HCT116 (cell line): ENCODE measurements around the gene ANKRD26. TPM values are rescaled to one million over a fixed set of nuclear protein-coding genes. Genes with fewer than 3 reads are reported as not detected.

Experiments
- ATAC-seq: fragments of 200-7000 bp; cut with Tn5 transposase; 2 replicates; pipeline ENCODE4 v1.9.1; 2020; ENCODE audit warnings: mild to moderate bottlenecking, moderate library complexity
- BruUV-seq: library from RNA; stranded (reverse); fragments of 400-500 nt; replicated peaks from 2 replicates; lab custom pipeline; 2021; lab: Mats Ljungman, UMichigan
- CTCF ChIA-PET: fragments of 300-600 bp; sonication (Branson Sonifier 250); formaldehyde crosslinking; loops from one replicate; lab custom pipeline; 2021; ENCODE audit warnings: antibody characterized with exemption; lab: Charles Lee
- POLR2A ChIA-PET: fragments of 300-600, 350-600 bp; sonication (Branson Sonifier 250); formaldehyde crosslinking; loops from one replicate; lab custom pipeline; 2021; ENCODE audit warnings: antibody characterized with exemption; lab: Charles Lee
- RAD21 ChIA-PET, 2 experiments: fragments of 300-600 bp; sonication (Branson Sonifier 250); formaldehyde crosslinking; loops; one replicate each; lab custom pipeline; 2023; ENCODE audit warnings: low total read pairs in 2 of 2; ENCODE audit not compliant: uncharacterized antibody in 2 of 2, unreplicated experiment in 2 of 2, low non-redundant PET in 1 of 2; lab: Charles Lee
- DNase-seq: peaks from one replicate; pipeline ENCODE4 v3.0.0-alpha.2; 2010; ENCODE audit warnings: low read depth, low spot score
- H2AFZ ChIP-seq: fragments of 200-600 bp; shearing (Covaris generic), sonication (generic); 2 replicates; pipeline ENCODE4 v1.6.1; 2017; ENCODE audit warnings: low read depth, mixed run types, mixed read lengths, antibody characterized with exemption, low read length; ENCODE audit not compliant: poor library complexity, severe bottlenecking
- H3K27ac ChIP-seq: 2 replicates; pipeline ENCODE4 v1.5.1; 2012; ENCODE audit warnings: low read depth, low read length
- H3K27me3 ChIP-seq: fragments of 200-600 bp; sonication (generic); 2 replicates; pipeline ENCODE4 v1.6.1; 2016; ENCODE audit warnings: mixed run types, low read length, mixed read lengths; ENCODE audit not compliant: insufficient read depth
- H3K36me3 ChIP-seq, 2 experiments: fragments of 200-500 bp in 1 of 2; fragments of 200-600 bp in 1 of 2; sonication (Bioruptor generic) in 1 of 2; sonication (generic) in 1 of 2; 2 replicates each; pipeline versions ENCODE4 v1.5.1 to v1.6.1; 2014 to 2016; ENCODE audit warnings: low read length in 2 of 2, inconsistent platforms in 1 of 2, mixed read lengths in 1 of 2, mixed run types in 1 of 2; ENCODE audit not compliant: insufficient read depth in 2 of 2, control insufficient read depth in 1 of 2
- H3K4me1 ChIP-seq, 2 experiments: fragments of 200-600 bp in 1 of 2; sonication (generic) in 1 of 2; 2 replicates each; pipeline versions ENCODE4 v1.5.1 to v1.6.1; 2012 to 2017; ENCODE audit warnings: low read length in 2 of 2, inconsistent platforms in 1 of 2, mild to moderate bottlenecking in 1 of 2, mixed read lengths in 1 of 2, mixed run types in 1 of 2, moderate library complexity in 1 of 2; ENCODE audit not compliant: insufficient read depth in 2 of 2, control insufficient read depth in 1 of 2
- H3K4me2 ChIP-seq: fragments of 200-600 bp; sonication (generic); 2 replicates; pipeline ENCODE4 v1.6.1; 2017; ENCODE audit warnings: mixed run types, low read length, mixed read lengths
- H3K4me3 ChIP-seq, 2 experiments: fragments of 200-600 bp in 1 of 2; sonication (generic) in 1 of 2; replicated peaks in 1 of 2; 2 replicates each; pipeline ENCODE4 v1.5.1; 2011 to 2016; ENCODE audit warnings: low read length in 2 of 2, control low read depth in 1 of 2, low read depth in 1 of 2, mild to moderate bottlenecking in 1 of 2, mixed read lengths in 1 of 2, mixed run types in 1 of 2
- H3K79me2 ChIP-seq: fragments of 200-600 bp; sonication (generic); 2 replicates; pipeline ENCODE4 v1.6.1; 2017; ENCODE audit warnings: mild to moderate bottlenecking, mixed run types, low read length, moderate library complexity, mixed read lengths; ENCODE audit not compliant: insufficient read depth
- H3K9ac ChIP-seq: fragments of 200-600 bp; sonication (generic); 2 replicates; pipeline ENCODE4 v1.6.1; 2016; ENCODE audit warnings: low read length, mixed read lengths
- H3K9me2 ChIP-seq: fragments of 200-600 bp; sonication (generic), shearing (Covaris generic); 2 replicates; pipeline ENCODE4 v1.6.1; 2017; ENCODE audit warnings: mixed run types, mild to moderate bottlenecking, moderate library complexity; ENCODE audit not compliant: insufficient read depth
- H3K9me3 ChIP-seq, 2 experiments: fragments of 200-500 bp in 1 of 2; fragments of 200-600 bp in 1 of 2; sonication (Bioruptor generic) in 1 of 2; sonication (generic) in 1 of 2; 2 replicates each; pipeline ENCODE4 v1.6.1; 2014 to 2017; ENCODE audit warnings: low read length in 2 of 2, mixed read lengths in 2 of 2, inconsistent platforms in 1 of 2, low read depth in 1 of 2, mild to moderate bottlenecking in 1 of 2, mixed run types in 1 of 2, moderate library complexity in 1 of 2; ENCODE audit not compliant: control insufficient read depth in 1 of 2, insufficient read depth in 1 of 2
- H4K20me1 ChIP-seq: fragments of 200-600 bp; sonication (generic), shearing (Covaris generic); 2 replicates; pipeline ENCODE4 v1.6.1; 2017; ENCODE audit warnings: mixed run types, mild to moderate bottlenecking, moderate library complexity; ENCODE audit not compliant: insufficient read depth
- ATF3 ChIP-seq: IDR thresholded peaks from 2 replicates; pipeline ENCODE4 v1.6.1; 2012
- CBX3 ChIP-seq: IDR thresholded peaks from 2 replicates; pipeline ENCODE4 v1.6.1; 2012; ENCODE audit warnings: low read depth
- CTCF ChIP-seq, 3 experiments: fragments of 200-600 bp in 1 of 3; sonication (generic) in 1 of 3; IDR thresholded peaks in 2 of 3; conservative IDR thresholded peaks in 1 of 3; 2 replicates each; pipeline ENCODE4 v1.5.1; 2012 to 2017; ENCODE audit warnings: low read depth in 2 of 3, low read length in 2 of 3, antibody characterized with exemption in 1 of 3, borderline replicate concordance in 1 of 3, control low read depth in 1 of 3, mild to moderate bottlenecking in 1 of 3, mixed read lengths in 1 of 3, mixed run types in 1 of 3, moderate library complexity in 1 of 3; ENCODE audit not compliant: insufficient read depth in 1 of 3
- EGR1 ChIP-seq: IDR thresholded peaks from 2 replicates; pipeline ENCODE4 v1.6.1; 2012; ENCODE audit warnings: low read depth
- ELF1 ChIP-seq: IDR thresholded peaks from 2 replicates; pipeline ENCODE4 v1.6.1; 2012; ENCODE audit warnings: low read depth, borderline replicate concordance
- EZH2 ChIP-seq: fragments of 200-600 bp; sonication (generic); IDR thresholded peaks from 2 replicates; pipeline ENCODE4 v1.6.1; 2017; ENCODE audit warnings: antibody characterized with exemption, mixed run types
- EZH2phosphoT487 ChIP-seq: fragments of 200-600 bp; IDR thresholded peaks from 2 replicates; pipeline ENCODE4 v1.6.1; 2018; ENCODE audit warnings: antibody characterized with exemption, borderline replicate concordance
- FOSL1 ChIP-seq: IDR thresholded peaks from 2 replicates; pipeline ENCODE4 v1.6.1; 2012; ENCODE audit warnings: low read depth
- POLR2A ChIP-seq: IDR thresholded peaks from 2 replicates; pipeline ENCODE4 v1.7.0; 2011; ENCODE audit warnings: borderline replicate concordance; ENCODE audit not compliant: insufficient read depth, insufficient read length; ENCODE audit errors: extremely low read depth
- POLR2AphosphoS5 ChIP-seq: IDR thresholded peaks from 2 replicates; pipeline ENCODE4 v1.6.1; 2011; ENCODE audit warnings: mild to moderate bottlenecking, low read depth, low read length, moderate library complexity
- RAD21 ChIP-seq: IDR thresholded peaks from 2 replicates; pipeline ENCODE4 v1.6.1; 2012; ENCODE audit warnings: low read depth, mild to moderate bottlenecking
- REST ChIP-seq: IDR thresholded peaks from 2 replicates; pipeline ENCODE4 v1.6.1; 2012; ENCODE audit warnings: low read depth
- SIN3A ChIP-seq: IDR thresholded peaks from 2 replicates; pipeline ENCODE4 v1.6.1; 2012; ENCODE audit warnings: low read depth
- SP1 ChIP-seq: IDR thresholded peaks from 2 replicates; pipeline ENCODE4 v1.6.1; 2012; ENCODE audit warnings: low read depth
- SRF ChIP-seq: IDR thresholded peaks from 2 replicates; pipeline ENCODE4 v1.6.1; 2012; ENCODE audit warnings: low read depth
- TCF7L2 ChIP-seq: IDR thresholded peaks from 2 replicates; pipeline ENCODE4 v1.7.0; 2011; ENCODE audit warnings: borderline replicate concordance, inconsistent platforms; ENCODE audit not compliant: insufficient read depth, insufficient read length; ENCODE audit errors: extremely low read depth
- YY1 ChIP-seq: IDR thresholded peaks from 2 replicates; pipeline ENCODE4 v1.6.1; 2011; ENCODE audit warnings: low read length, low read depth, moderate library complexity, mild to moderate bottlenecking; ENCODE audit not compliant: insufficient replicate concordance; ENCODE audit errors: extremely low read depth
- ZBTB33 ChIP-seq: IDR thresholded peaks from 2 replicates; pipeline ENCODE4 v1.6.1; 2011; ENCODE audit warnings: mild to moderate bottlenecking, low read length, moderate library complexity; ENCODE audit not compliant: insufficient replicate concordance; ENCODE audit errors: extremely low read depth
- intact Hi-C: fragments of 100-400 bp; cut with micrococcal nuclease; formaldehyde crosslinking; loops from 2 replicates; pipeline ENCODE4 v1.10.0; 2022
- total RNA-seq: library from RNA; stranded (reverse); gene quantifications from one replicate; pipeline ENCODE4 v1.2.1, GENCODE V29; 2021; ENCODE audit not compliant: unreplicated experiment

Gene ANKRD26
- total RNA-seq, 1 experiment from 2014 or later: 5.5 TPM

- peaks cover 13 to 22% of the 10 kb centered on the region in 2 experiments for H3K36me3 ChIP-seq
- no peak overlapping the region for H3K4me3 ChIP-seq
- no peaks in the 10 kb centered on the region for H3K9me2 ChIP-seq
- H3K4me2 ChIP-seq: no peak overlapping the region
- no peak overlapping the region for H3K27ac ChIP-seq
- ATAC-seq: no peak
- intact Hi-C loops: no loop called here
- no peak for DNase-seq
- no peak overlapping the region for H3K9ac ChIP-seq
- ChIA-PET POLR2A (no interaction called here), CTCF (no interaction called here), RAD21 (no interaction called here)
- no peaks in the 10 kb centered on the region for H3K9me3 ChIP-seq
- no peaks in the 10 kb centered on the region for H4K20me1 ChIP-seq
- H3K79me2 ChIP-seq: no peaks in the 10 kb centered on the region
- TF ChIP-seq ATF3 (no peak), ZBTB33 (no peak), SP1 (no peak), EZH2phosphoT487 (no peak), EGR1 (no peak), FOSL1 (no peak), EZH2 (no peak), CTCF (IDR thresholded peaks at IDR 0.05 in 2 of 3, conservative IDR thresholded peaks at IDR 0.05 in 1 of 3; ENCODE audit: borderline replicate concordance in 1 of 3, insufficient read depth in 1 of 3, low read depth in 2 of 3, low read length in 2 of 3) (no peak), POLR2A (no peak), ELF1 (no peak), TCF7L2 (no peak), POLR2AphosphoS5 (no peak), REST (no peak), SIN3A (no peak), SRF (no peak), RAD21 (no peak), CBX3 (no peak), YY1 (no peak)
- TF ChIP-seq, all 23 proteins: peak for 0
- Histone ChIP-seq H3K4me1 (no peaks in the 10 kb centered on the region), H3K27me3 (no peaks in the 10 kb centered on the region), H2AFZ (no peak overlapping the region)
- BruUV-seq: no TSS peak
Measured at GRCh38 chr10:27108165-27108564, 7.9 kb upstream of the ANKRD26 start.
